Non-pigmented ciliary epithelial cell (primary cell): ENCODE measurements around the gene GAB1.
A peak's percentile ranks its signal among the peaks of the same experiment; 100 is the strongest.

Experiments
- DNase-seq: peaks from one replicate; pipeline ENCODE4 v3.0.0-alpha.2; 2010; ENCODE audit warnings: low read depth

GAB1 gene

DNA sequence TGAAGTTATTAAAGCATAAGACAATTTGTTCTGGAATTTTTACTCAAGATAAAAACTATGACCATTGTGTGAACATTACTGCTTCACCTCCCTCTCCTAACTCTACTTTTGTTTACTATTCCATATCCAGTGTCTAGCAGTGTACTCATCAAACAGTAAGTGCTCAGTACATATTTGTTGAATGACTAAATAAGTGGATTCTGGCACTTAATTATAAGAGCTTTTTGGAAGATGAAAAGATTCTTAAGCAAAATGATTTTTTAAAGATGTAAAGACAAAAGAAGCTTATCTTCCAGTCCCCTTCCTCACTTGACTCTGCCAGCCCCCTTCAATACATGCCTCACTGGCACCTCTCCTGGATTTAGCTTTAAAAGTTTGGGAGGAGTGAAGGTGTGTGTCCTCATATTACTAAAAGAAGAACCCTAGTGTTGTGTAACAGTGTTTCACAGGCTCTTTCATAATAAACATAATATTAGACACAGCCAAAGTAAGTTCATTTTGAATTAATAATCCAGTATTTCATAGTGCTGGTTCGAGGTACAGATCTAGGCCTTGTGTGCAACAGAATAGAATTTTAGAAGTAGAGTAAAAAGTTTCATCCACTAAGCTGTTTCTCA, 53.0 kb downstream of the GAB1 start:
- peak; percentile 36 for DNase-seq

DNA sequence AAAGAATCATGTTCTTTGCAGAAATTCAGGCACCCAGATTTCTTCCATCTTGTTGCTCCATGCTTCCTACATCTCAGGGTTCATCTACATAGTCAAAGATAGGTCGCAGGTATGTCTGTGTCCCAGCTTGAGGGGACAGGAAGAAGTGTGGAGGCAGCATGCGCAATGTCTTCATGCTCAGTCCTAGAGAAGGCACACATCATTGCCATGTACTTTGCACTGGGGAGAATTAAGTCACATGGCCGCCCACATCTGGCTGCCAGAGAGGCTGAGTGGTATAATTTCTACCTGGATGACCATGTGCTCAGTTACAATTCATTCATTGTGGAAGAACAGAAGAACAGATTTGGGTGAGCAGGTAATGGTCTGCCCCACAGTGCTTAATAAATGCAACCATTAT, 54.1 kb downstream of the GAB1 start:
- DNase-seq = no peak

DNA sequence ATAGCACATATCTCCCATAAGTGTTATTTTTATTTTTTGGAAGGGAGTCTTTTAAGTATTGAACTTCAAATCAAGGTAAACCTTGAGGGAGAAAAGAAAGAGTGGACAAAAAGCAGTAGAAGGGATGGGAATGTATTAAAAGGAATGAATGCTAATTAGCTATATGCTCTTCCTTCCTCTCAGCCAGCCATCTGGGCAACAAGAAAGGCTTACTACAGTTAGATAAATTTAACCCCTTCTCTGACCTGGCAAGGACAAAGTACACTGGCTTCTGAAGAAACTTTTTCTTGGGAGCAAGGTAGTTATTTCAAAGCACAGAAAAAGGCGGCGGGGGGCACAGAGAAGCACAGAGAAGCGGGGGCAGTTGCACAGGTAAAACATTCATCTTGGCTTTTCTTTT, 54.6 kb downstream of the GAB1 start:
- no peak for DNase-seq

DNA sequence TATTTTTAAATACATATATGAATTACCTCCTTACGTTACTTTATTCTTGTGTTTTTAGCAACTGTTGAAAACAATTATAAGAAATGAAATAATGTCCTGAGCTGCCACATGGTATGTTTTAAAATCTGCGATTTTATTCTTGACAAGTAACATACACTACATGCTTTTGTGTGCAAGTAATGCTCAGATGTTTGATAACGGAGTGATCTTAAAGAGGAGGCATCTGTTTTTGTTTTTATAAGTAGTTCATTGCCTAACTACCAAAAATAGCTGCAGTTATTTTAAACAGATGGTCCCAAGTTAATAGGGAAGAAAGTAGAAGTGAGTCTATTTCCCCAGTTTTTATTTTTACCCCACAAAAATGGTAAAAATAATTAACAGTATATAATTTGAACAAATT, 55.2 kb downstream of the GAB1 start:
- DNase-seq = peak; percentile 74

DNA sequence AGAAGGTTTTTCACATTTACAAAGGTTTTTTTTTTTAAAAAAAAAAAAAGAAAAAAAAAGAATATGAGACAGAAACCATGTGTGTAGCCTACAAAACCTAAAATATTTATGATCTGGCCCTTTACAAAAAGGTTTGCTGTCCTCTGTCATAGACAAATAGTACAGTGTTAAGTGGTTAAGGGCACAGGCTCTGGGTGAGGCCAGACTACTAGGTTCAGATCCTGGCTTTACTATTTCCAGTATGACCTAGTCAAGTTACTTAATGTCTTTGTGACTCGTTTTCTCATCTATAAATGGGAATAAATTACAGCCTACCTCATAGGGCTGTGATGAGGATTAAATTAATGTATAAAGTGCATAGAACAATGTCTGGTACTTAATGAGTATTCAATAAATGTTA, 56.5 kb downstream of the GAB1 start:
- no peak for DNase-seq

DNA sequence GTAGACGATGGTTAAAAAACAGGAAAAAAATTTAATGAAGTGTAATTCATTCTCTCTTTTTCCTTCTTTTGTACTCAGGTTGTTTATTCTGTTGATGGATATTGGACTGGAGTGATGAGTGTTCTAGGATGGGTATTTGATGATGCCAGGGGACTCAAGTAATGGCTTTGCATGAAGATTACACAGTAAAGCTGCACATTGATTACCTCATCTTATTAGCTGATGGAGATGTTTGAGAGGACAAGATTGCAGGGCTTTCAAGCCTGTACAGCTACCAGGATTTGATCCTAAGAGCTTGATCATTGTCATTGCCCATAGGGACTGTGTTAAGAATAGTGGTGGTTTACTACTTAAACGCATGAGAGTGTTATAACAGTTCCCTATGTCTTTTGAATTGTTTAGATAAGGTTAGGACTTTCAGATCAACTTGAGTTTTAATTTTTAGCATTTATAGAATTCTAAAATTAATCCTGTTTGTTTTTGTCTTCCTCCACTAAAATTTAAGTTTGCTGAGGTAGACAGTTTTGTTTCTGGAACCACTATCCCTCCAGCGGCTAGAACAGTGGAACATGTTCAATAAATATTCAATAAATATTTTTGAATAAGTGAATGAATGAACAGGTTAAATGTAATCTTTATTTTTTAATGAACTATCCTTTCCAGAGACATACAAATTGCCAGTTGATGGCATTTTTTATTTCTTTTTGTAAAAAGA, 58.2 kb downstream of the GAB1 start:
- no peak for DNase-seq

DNA sequence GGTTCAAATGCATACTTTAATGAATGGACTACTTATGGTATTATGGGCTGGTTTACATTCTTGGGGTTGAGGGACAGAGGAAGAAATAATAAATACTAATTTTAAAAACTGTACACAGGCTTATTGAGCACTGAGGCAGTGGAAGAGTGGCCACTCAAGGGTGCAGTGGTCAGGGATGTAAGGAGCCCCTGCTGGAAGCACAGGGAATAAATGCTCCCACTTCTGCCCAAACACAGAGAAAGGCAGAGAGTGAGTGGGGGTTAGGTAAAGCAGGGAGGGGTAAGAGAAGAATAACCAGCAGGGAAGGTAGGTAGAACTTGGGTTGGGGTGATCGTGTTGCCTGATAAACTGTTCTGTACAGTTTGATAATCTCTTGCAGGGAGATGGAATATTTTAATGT, 60.0 kb downstream of the GAB1 start:
- no peak for DNase-seq

DNA sequence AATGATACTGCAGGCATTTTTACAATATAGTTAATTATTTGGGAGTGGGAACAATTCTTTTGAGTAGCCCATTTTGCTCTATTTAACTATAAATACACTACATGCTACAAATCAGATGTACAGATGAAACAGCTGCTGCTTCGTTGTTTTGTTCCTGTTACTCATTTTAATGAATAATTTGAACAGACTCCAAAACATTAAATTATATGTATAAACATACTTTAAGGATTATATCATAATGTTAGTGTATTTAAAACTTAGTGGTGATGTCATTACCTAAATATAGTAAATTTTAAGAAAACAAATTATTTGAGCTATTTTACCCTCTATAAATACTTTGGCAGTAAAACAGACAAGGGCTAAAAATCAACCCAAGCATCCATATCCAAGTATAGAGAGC, 60.7 kb downstream of the GAB1 start:
- no peak for DNase-seq

DNA sequence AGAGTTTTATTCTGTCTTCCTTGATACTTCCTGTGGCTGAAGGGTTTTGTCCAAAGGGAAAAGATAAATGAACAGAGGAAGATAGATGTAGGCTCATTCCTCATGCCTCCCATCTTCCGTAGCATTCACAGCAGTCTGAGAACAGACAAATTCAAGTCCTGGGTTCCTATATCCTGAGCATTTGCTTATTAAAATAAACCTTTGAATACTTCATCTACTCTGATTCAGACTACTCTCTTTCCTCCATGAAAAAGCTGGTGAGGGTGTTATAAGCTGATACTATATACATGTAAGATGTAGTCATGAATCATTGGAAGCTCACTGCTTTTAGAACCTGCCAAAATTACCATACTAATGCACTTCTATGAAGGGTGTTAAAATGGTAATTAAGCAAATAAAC, 61.2 kb downstream of the GAB1 start:
- no peak for DNase-seq

DNA sequence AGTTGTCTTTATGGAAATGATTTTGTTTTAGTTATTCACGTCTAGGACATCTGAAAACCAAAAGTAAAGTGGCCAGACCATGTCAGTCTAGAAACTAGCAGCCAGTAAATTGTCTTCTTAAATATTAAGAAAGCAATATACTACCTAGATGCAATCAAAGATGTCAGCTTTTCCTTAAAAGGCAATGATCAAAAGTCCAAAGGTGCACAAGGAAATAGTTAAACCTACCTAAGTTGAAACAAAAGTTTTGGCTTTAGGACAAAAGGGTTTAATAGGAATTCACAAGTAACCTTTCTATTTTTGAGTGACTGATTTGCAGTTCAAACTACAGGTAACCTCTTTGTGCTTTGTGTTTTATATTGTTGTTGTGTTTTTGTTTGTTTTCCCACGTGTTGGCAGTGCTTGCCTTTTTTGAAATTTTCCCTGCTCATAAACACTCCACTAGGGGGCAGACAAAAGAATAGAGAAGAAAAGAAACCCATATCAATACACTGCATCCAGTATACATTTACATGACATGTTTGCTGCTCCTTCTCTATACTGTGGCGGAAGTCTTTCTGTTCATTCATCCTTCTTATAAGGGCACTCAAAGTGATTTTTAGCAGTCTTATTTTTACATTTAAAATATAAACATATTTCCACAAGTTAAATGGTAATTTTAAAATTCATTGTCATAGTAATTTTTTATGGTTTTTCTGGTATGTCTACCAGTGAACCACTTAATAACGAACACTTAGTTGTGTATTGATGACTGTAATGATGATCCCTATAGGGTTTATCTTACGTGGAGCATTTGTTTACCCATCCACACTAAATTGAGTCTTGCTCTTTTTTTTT, 62.7 kb downstream of the GAB1 start:
- no peak for DNase-seq

DNA sequence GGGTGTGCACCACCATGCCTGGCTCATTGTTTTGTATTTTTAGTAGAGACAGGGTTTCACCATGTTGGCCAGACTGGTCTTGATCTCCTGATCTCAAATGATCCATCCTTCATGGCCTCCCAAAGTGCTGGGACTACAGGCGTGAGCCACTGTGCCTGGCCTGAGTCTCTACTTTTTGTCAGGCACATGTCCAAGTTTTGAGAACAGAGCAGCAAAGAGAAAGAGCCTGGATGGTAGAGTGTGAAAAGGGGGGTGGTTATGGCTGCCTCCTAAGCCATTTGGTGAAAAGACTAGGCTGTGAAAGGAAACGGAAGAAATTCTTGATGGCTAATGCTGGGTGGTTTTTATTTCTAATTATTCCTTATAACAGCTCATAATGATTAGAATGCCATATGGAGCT, 63.4 kb downstream of the GAB1 start:
- no peak for DNase-seq

DNA sequence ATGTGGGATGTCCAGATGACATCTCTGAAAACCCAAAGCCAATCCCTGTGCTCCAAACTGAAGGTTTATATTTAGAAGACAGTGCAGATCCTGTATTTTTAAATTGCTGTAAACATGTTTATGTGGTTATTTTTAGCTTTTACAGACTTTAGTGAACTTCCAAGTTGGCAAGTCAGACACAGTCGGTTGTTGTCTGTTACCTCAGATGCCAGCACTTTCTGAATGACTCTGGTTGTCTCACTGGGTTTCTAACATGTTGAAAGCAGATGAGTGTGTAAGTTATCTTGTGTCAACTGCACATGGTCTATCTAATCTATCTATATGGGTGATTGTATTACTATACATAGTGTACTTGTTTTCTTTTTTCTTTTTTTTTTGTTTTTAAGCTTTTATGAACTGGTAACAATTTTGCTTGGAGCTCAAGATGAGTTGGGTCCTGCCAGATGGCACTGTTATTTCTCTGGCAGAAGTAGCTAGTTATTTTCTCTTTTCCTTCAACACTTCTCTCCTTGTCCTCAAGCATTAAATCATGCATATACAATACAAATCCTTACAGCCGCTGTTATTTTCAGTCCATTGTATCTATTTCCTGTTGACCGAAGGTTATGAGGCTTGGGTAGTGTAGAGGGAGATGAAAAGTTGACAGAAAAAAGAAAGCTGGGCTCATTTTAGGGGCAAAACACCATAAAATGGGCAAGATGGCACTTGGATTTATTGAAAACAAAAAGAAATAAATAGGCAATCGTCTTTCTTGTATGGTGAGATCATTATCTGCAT, 66.3 kb downstream of the GAB1 start:
- DNase-seq = no peak

DNA sequence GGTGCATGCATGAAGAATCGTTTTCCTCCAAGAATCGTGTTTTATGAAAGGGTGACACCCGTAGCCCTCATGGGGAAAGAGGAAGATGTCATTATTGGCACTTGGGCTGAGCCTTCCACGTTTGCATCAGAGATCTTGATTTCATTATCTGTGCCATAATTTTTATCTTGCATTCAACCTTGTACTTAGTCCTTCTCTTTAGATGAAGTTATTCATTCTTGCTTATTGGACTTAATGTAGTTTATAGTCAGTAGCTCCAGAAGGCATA, 66.8 kb downstream of the GAB1 start:
- DNase-seq = no peak

DNA sequence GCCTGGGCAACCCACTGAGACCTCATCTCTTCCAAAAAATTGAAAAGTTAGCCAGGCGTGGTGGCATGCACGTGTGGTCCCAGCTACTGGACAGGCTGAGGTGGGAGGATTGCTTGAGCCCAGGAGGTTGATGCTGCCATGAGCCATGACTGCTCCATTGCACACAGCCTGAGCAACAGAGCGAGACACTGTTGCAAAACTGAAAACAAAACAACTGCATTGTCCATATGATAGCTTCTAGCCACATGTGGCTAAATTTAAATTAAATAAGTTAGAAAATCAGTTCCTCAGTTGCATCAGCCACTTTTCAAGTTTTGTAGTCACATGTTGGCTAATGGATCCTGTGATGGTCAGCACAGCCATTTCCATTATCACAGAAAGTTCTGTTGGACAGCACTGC, 67.9 kb downstream of the GAB1 start:
- no peak for DNase-seq

DNA sequence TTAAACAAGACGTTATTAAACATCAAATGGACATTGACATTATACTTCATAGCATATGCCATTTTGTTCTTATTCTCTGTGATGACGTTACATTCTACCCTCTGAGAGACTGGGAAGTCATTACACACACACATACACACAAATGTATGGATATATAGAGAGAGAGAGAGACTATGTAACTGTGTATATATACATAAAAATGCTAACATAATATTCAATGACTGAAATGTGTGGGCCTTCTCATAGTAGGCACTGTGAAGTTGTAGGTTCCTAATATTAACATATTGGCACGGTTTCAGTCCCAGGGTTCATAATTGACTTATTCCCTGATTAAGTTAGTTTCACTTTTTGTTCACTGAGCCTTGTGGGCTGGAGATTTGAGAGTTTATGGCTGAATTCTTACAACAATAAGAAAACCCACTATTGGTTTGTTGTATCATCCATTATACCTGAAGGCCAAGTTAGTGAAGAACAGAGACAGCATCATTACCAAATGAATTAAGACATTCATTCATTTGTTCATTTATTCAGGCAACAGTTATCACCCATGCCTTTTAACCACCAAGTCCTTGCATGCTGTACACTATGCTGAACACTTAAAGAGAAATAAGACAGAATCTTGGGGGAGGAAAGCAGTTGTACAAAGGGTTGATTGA, 68.5 kb downstream of the GAB1 start:
- no peak for DNase-seq

DNA sequence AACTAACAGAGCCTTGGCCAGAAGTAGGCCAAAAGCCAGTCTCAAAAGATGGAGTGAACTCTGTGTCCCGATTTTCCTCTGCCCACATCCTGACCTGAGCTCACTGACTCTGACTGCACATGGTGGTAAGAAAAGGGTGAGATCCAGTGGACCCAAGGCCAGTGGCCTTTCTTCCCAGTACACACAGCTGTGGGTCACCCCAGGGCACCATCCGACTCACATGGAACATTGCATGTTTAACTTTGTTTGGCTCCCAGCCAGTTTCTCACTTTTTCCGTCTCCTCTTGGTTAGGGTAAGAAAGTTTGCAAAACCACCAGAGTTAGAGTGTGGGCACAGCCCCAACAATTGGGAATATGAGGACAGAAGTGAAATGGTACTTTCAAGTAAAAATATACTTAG, 69.8 kb downstream of the GAB1 start:
- no peak for DNase-seq

DNA sequence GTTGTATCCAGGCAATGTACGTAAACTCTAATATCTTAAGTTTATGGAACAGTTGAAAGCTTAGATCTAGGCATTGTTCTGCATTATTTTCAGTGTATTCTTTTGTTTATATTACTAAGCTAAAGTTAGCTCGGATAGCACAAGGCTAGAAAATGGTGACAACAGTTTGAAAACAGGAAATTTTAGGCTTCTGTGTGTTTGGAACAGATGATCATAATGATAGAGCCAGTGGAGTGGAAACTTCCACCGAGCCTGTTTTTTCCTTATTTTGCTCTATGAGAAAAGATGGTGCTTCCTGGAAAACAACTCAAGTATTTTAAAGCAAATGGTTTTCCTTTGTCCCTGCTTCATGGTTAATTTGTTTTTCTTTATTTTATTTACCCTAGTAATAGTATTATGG, 70.8 kb downstream of the GAB1 start:
- no peak for DNase-seq

DNA sequence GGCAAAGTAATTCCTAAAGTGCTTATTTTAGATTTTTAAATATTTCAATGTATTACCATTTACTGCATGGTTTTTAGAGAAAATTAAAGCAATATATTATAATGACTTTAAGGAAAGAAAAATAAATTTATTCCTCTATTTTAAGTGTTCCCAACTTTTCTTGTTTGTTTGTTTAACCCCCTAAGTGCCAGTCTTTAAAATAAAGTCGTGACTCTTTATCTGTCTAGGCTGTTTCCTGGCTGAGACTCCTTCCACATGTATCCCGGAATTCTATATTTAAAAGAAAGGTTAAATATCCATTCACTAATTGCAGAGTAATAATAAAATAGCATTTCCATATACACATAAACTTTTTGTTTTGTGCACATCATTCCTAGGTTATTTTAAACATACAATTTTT, 71.2 kb downstream of the GAB1 start:
- no peak for DNase-seq

DNA sequence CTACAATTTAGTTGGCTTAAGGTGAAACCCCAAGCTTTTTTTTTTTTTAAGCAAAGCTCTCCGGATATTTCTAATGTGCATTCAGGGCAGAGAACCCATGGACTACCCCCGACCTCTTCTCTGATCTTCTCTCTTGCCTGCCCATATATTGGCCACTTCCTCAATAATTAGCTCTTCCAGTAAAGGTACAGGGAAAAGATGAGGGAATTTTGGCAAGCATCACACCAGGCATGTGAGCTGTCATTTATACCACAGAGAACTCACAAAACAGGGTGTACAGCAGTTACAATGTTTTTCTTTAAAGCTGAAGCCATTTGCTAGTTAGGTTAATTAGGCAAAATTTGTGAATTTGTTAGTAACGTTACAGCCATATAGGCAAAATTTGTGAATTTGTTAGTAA, 73.3 kb downstream of the GAB1 start:
- no peak for DNase-seq

DNA sequence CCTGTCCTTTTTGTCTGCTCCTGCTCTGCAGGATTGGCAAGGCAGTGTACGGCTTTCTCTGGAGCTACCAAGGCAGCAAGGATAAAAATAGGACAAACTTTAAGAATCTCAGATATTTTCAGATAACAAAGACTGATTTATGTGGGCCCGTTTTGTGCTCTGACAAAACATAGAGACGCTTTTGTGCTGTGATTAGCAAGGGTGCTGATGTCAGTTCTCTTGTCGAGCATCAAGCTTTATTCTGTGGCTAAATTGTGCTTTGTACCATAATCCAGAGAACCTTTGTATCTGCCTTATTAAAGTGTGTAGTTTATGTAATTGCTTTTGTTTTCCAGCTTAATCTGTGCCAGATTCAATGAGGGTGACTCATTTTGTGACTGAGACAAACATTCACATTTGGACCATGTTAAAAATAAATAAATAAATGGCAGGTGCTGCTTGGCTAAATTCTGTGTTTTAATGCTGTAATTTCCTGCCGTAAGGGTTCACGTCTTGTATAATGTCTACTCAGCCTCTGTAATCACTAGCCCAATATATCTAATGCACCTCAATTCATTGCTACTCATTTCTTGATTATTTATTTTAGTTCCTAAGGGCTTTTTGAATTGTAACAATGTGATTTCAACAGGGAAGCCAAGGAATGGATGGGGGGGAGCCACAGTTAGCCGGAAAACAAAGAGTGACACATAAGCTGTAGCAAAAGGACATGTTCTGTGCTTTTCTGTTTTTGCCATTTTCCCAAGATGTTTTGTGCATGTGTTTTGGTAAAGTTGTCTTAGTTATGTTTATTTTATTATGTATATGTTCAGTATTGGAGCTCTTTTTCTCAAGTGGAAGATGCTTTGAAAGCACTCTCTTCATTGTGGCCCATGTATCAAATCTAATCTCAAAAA, 75.1 kb downstream of the GAB1 start:
- DNase-seq = no peak

DNA sequence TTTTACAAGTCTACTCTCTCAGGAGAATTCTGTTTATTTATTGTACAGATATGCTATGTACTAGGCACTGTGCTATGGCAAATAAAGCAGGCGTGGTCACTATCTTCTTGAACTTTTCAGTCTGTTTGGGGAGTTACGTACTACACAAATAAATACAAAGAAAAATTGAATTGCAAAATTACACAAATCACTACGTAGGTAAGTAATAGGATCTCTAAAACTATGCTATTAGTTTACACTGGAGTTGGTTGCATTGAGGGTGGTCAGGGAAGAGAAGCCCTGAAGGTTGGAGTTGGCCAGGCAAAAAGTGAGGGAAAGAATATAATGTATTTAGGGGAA, 75.7 kb downstream of the GAB1 start:
- no peak for DNase-seq
